ENCODE measurements around the gene RCOR1.

The RCOR1 gene

DNA sequence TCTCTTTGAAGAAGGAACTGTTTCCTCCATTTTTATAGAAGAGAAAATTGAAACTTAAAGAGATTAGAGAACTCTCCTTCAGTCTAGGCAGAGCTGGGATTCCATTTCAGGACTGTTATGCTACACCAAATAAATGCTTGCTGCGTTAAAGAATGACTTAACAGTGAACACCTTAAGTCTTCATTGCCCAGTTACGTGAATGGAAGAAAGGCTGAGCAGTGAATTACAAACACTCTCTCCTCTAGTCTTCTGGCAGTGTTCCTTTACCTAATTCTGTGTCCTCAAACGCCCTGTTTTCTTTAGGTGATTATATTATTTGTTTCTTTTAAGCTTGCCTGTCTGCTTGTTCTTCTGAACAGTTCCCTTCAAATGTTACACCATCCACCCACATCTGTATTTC is 59.7 kb downstream of the RCOR1 start:
- no peak overlapping the region for H3K4me3 ChIP-seq (IDR thresholded peaks at IDR 0.05; ENCODE audit: insufficient read depth, low read depth, low read length)
- H3K79me2 ChIP-seq (ENCODE audit: insufficient read depth, low read depth), result peaks cover 17% of the 10 kb centered on the region; the same call in 1 of the 2 replicates
- H3K27ac ChIP-seq, result no peak overlapping the region
- H3K36me3 ChIP-seq (ENCODE audit: insufficient read depth), result no peaks in the 10 kb centered on the region
- no peaks in the 10 kb centered on the region for H4K20me1 ChIP-seq (ENCODE audit: insufficient read depth)
- TF ChIP-seq CTCF (conservative IDR thresholded peaks at IDR 0.05; ENCODE audit: low read depth, low read length), result no peak
- H3K4me2 ChIP-seq, result no peak overlapping the region
- no peaks in the 10 kb centered on the region for H3K27me3 ChIP-seq (ENCODE audit: insufficient read depth, low read depth)
- H2AFZ ChIP-seq (ENCODE audit: low read depth), result no peak overlapping the region
- H3K9ac ChIP-seq, result no peak overlapping the region
- no peaks in the 10 kb centered on the region for H3K4me1 ChIP-seq (ENCODE audit: low read depth, poor library complexity, severe bottlenecking)

DNA sequence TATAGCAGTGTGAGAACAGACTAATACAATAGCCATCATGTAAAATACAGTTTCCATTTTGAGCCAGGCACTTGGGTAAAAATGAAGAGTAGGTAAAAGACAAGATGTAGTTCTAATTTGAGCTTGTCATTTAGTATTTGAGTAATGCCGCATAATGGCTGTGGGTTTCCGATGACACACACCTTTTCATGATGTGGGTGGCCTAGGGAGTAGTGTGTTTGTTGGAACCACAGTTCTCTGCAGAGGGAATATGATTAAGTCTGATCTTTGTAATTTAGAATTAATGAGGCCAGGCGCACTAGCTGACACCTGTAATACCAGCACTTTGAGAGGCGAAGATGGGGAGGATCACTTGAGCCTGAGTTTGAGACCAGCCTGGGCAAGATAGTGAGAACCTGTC is 61.8 kb downstream of the RCOR1 start:
- TF ChIP-seq CTCF (conservative IDR thresholded peaks at IDR 0.05; ENCODE audit: low read depth, low read length), result no peak
- Histone ChIP-seq H3K4me3 (IDR thresholded peaks at IDR 0.05; ENCODE audit: insufficient read depth, low read depth, low read length) (no peak overlapping the region), H4K20me1 (ENCODE audit: insufficient read depth) (no peaks in the 10 kb centered on the region), H2AFZ (ENCODE audit: low read depth) (no peak overlapping the region), H3K9ac (no peak overlapping the region), H3K27me3 (ENCODE audit: insufficient read depth, low read depth) (no peaks in the 10 kb centered on the region), H3K27ac (no peak overlapping the region), H3K4me2 (no peak overlapping the region), H3K79me2 (ENCODE audit: insufficient read depth, low read depth) (peaks cover 11% of the 10 kb centered on the region; the same call in 1 of the 2 replicates), H3K4me1 (ENCODE audit: low read depth, poor library complexity, severe bottlenecking) (no peaks in the 10 kb centered on the region), H3K36me3 (ENCODE audit: insufficient read depth) (no peaks in the 10 kb centered on the region)

- Histone ChIP-seq H3K9ac (no peak overlapping the region), H3K4me3 (IDR thresholded peaks at IDR 0.05; ENCODE audit: insufficient read depth, low read depth, low read length) (no peak overlapping the region), H3K36me3 (ENCODE audit: insufficient read depth) (no peaks in the 10 kb centered on the region), H3K27me3 (ENCODE audit: insufficient read depth, low read depth) (no peaks in the 10 kb centered on the region), H3K79me2 (ENCODE audit: insufficient read depth, low read depth) (peaks cover 11% of the 10 kb centered on the region; the same call in 1 of the 2 replicates), H4K20me1 (ENCODE audit: insufficient read depth) (no peaks in the 10 kb centered on the region), H3K27ac (no peak overlapping the region), H3K4me1 (ENCODE audit: low read depth, poor library complexity, severe bottlenecking) (no peaks in the 10 kb centered on the region), H2AFZ (ENCODE audit: low read depth) (no peak overlapping the region), H3K4me2 (no peak overlapping the region)
- TF ChIP-seq CTCF (conservative IDR thresholded peaks at IDR 0.05; ENCODE audit: low read depth, low read length), result no peak
These were observed 62.7 kb downstream of the RCOR1 start for GRCh38 chr14:102655137-102655536.

DNA sequence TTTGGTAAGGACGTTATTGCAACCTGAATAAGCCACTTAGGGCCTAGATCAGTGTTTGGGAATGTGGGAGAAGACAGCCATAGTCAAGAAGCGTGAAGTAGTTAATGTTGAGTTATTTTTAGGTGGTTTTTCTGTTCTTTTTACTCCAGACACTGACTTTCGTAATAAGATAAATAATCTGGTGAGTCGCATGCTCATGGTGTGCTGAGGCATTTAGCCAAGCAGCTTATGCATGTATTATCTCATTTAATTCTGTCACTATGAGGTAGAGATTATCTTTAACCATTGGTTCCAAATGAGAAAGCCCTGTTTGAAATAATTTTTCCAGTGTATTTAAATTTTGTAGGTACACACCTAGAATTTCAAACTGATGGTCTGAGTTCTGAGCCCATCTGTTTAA is 67.3 kb downstream of the RCOR1 start:
- TF ChIP-seq CTCF (conservative IDR thresholded peaks at IDR 0.05; ENCODE audit: low read depth, low read length), result no peak
- H3K4me1 ChIP-seq (ENCODE audit: low read depth, poor library complexity, severe bottlenecking), result no peaks in the 10 kb centered on the region
- H3K4me3 ChIP-seq (IDR thresholded peaks at IDR 0.05; ENCODE audit: insufficient read depth, low read depth, low read length), result no peak overlapping the region
- H3K36me3 ChIP-seq (ENCODE audit: insufficient read depth), result no peaks in the 10 kb centered on the region
- no peak overlapping the region for H2AFZ ChIP-seq (ENCODE audit: low read depth)
- no peaks in the 10 kb centered on the region for H4K20me1 ChIP-seq (ENCODE audit: insufficient read depth)
- H3K4me2 ChIP-seq, result no peak overlapping the region
- peaks cover 5% of the 10 kb centered on the region; the same call in 1 of the 2 replicates for H3K79me2 ChIP-seq (ENCODE audit: insufficient read depth, low read depth)
- no peak overlapping the region for H3K27ac ChIP-seq
- H3K9ac ChIP-seq, result no peak overlapping the region
- H3K27me3 ChIP-seq (ENCODE audit: insufficient read depth, low read depth), result no peaks in the 10 kb centered on the region

Measured in KMS-11 (cell line).